Lung (tissue), 12 donors: ENCODE results near the gene CAPRIN2. TPM values are rescaled to one million over a fixed set of nuclear protein-coding genes. Genes with fewer than 3 reads are reported as not detected.

Experiments used
- ATAC-seq: fragments of 200-7000 bp; cut with Tn5 transposase; one replicate; pipeline ENCODE4 v1.9.1; 2020; ENCODE audit warnings: moderate number of reproducible peaks; ENCODE audit not compliant: insufficient read depth, low FRiP score
- DNase-seq, 3 donors: peaks; one replicate each; pipeline ENCODE4 v3.0.0-alpha.2; 2013 to 2017
- H3K27ac ChIP-seq, 2 donors: one replicate each; pipeline ENCODE4 v1.5.1; 2013; ENCODE audit warnings: mild to moderate bottlenecking in 2 of 2, moderate library complexity in 2 of 2, control low read depth in 1 of 2, inconsistent platforms in 1 of 2, low read depth in 1 of 2, low read length in 1 of 2
- H3K27me3 ChIP-seq, 3 donors: one replicate each; pipeline ENCODE4 v1.5.1; 2013; ENCODE audit warnings: low read length in 2 of 3; ENCODE audit not compliant: control insufficient read depth in 3 of 3, insufficient read depth in 3 of 3
- H3K36me3 ChIP-seq, 4 donors: one replicate each; pipeline ENCODE4 v1.5.1; 2013; ENCODE audit warnings: low read length in 4 of 4, mild to moderate bottlenecking in 1 of 4, moderate library complexity in 1 of 4; ENCODE audit not compliant: control insufficient read depth in 4 of 4, insufficient read depth in 4 of 4
- H3K4me1 ChIP-seq, 5 donors: one replicate each; pipeline ENCODE4 v1.5.1; 2013; ENCODE audit warnings: low read length in 5 of 5, mild to moderate bottlenecking in 2 of 5, moderate library complexity in 1 of 5; ENCODE audit not compliant: control insufficient read depth in 5 of 5, insufficient read depth in 5 of 5
- H3K4me3 ChIP-seq: one replicate; pipeline ENCODE4 v1.5.1; 2013; ENCODE audit warnings: mild to moderate bottlenecking, control low read depth, moderate library complexity
- H3K9ac ChIP-seq, 2 donors: one replicate each; pipeline ENCODE4 v1.5.1; 2013; ENCODE audit warnings: low read length in 2 of 2, control low read depth in 1 of 2; ENCODE audit not compliant: insufficient read depth in 1 of 2
- H3K9me3 ChIP-seq, 4 donors: one replicate each; pipeline ENCODE4 v1.5.1; 2013; ENCODE audit warnings: low read length in 3 of 4, mild to moderate bottlenecking in 1 of 4, moderate library complexity in 1 of 4; ENCODE audit not compliant: control insufficient read depth in 4 of 4, insufficient read depth in 3 of 4
- WGBS, 2 donors: extraction: QIAGEN DNeasy Blood & Tissue Kit; methylation state at CpG; one replicate each; pipeline ENCODE4 v1.1.7; 2013; 5-methylcytosine and 5-hydroxymethylcytosine counted together
- polyA plus RNA-seq, 2 donors: library from polyadenylated mRNA; stranded (reverse); fragments of 200-250 nt; gene quantifications; one replicate each; pipeline ENCODE4 v1.2.1, GENCODE V29; 2013
- total RNA-seq, 2 donors: library from RNA; depleted of rRNA in 1 of 2; stranded (reverse); fragments of >200 nt in 1 of 2; gene quantifications; one replicate each; pipeline ENCODE4 v1.2.1, GENCODE V29; 2014 to 2021
- TF ChIP-seq, protein P1 (sequence below): IDR thresholded peaks from 2 replicates; pipeline ENCODE4 v1.5.1; 2012; ENCODE audit warnings: mild to moderate bottlenecking; ENCODE audit errors: control extremely low read depth, extremely low read depth
- donor health status: control.
- donor health status: control.
- donor health status: Bipolar disorder and iron deficiency.
- donor health status: healthy.
- donor health status: DM: yes; HTN: yes; CAD: no.

Gene CAPRIN2
- total and polyA plus RNA-seq, 4 donors: 8.2 to 43.5 (median 16.9) TPM

GRCh38 chr12:30740274-30740673, 14.5 kb downstream of the CAPRIN2 start:
- H3K4me1 ChIP-seq: peaks cover 0 to 2% (median 0%) of the 10 kb centered on the region in 5 donors
- peak in 2 of 3 donors; percentile 6 to 27 for DNase-seq
- TF ChIP-seq, protein P1, sequence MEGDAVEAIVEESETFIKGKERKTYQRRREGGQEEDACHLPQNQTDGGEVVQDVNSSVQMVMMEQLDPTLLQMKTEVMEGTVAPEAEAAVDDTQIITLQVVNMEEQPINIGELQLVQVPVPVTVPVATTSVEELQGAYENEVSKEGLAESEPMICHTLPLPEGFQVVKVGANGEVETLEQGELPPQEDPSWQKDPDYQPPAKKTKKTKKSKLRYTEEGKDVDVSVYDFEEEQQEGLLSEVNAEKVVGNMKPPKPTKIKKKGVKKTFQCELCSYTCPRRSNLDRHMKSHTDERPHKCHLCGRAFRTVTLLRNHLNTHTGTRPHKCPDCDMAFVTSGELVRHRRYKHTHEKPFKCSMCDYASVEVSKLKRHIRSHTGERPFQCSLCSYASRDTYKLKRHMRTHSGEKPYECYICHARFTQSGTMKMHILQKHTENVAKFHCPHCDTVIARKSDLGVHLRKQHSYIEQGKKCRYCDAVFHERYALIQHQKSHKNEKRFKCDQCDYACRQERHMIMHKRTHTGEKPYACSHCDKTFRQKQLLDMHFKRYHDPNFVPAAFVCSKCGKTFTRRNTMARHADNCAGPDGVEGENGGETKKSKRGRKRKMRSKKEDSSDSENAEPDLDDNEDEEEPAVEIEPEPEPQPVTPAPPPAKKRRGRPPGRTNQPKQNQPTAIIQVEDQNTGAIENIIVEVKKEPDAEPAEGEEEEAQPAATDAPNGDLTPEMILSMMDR: no peak
- no peak for ATAC-seq
- no peak overlapping the region for H3K9ac ChIP-seq
- no peaks in the 10 kb centered on the region for H3K27me3 ChIP-seq
- no peak overlapping the region for H3K4me3 ChIP-seq
- H3K9me3 ChIP-seq: peaks cover 0 to 2% (median 0%) of the 10 kb centered on the region in 4 donors
- H3K27ac ChIP-seq: no peak overlapping the region
- H3K36me3 ChIP-seq: peaks cover 2 to 20% (median 9%) of the 10 kb centered on the region in 4 donors

DNA sequence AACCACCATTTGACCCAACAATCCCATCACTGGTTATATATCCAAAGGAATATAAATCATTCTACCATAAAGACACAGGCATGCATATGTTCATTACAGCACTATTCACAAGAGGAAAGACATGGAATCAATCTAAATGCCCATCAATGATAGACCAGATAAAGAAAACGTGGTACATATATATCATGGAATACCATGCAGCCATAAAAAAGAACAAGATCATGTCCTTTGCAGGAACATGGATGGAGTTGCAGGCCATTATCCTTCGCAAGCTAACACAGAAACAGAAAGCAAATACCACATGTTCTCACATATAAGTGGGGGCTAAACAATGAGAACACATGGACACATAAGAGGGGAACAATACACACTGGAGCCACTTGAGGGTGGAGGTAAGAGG, 15.7 kb downstream of the CAPRIN2 start:
- TF ChIP-seq, protein P1: no peak
- no peak for DNase-seq
- H3K27me3 ChIP-seq: no peaks in the 10 kb centered on the region
- no peak overlapping the region for H3K9ac ChIP-seq
- H3K36me3 ChIP-seq: peaks cover 2 to 28% (median 12%) of the 10 kb centered on the region in 4 donors
- no peak overlapping the region for H3K4me3 ChIP-seq
- 95 to 96% methylated on average over 2 of the region's 2 CpGs for WGBS, 2 donors
- H3K27ac ChIP-seq: no peak overlapping the region
- no peak for ATAC-seq
- peaks cover 0 to 5% (median 0%) of the 10 kb centered on the region in 5 donors for H3K4me1 ChIP-seq
- peaks cover 0 to 2% (median 0%) of the 10 kb centered on the region in 4 donors for H3K9me3 ChIP-seq

DNA sequence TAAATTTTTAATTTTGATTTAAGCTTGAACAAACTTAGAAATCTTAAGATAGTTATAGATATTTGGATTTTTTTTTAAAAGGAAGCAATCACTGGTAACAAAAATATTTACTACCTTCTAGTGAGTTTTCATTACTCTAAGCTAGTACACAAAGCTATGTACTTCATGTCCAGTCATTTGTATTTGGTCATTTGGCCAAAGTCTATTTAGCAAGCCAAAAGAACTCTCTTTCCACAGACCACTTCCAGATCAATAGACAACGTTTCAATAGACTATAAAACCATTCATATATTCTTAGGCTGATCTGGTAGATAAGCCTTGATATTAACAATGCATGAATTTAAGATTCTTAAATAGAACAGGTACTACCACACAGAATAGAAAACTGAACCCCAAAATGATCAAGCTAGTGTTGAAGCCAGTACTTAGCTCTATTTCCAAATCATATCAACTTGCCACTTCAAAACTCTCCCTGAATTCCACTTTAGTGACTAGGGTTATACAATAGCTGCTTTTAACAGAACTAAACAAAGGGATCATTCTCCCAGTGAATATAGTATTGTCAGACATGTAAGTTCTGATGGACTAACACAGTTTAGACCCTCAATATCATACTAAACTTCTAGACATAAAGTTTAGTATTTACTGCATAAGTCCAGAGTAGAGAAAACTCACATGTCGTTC, 21.7 kb downstream of the CAPRIN2 start:
- TF ChIP-seq, protein P1: no peak
- DNase-seq: no peak
- no peak overlapping the region for H3K9ac ChIP-seq
- no peak for ATAC-seq
- H3K4me3 ChIP-seq: no peak overlapping the region
- no peaks in the 10 kb centered on the region for H3K27me3 ChIP-seq
- no peaks in the 10 kb centered on the region for H3K9me3 ChIP-seq
- H3K36me3 ChIP-seq: peaks cover 8 to 25% (median 18%) of the 10 kb centered on the region in 4 donors
- no peak overlapping the region for H3K27ac ChIP-seq
- WGBS, 2 donors: 91 to 94% methylated on average over 2 of the region's 2 CpGs
- H3K4me1 ChIP-seq: peaks cover 0 to 5% (median 0%) of the 10 kb centered on the region in 5 donors
